ENCODE data around the gene KRTAP19-6. TPM values are rescaled to one million over a fixed set of nuclear protein-coding genes. Genes with fewer than 3 reads are reported as not detected.

KRTAP19-6 gene
- total RNA-seq, 1 experiment from 2014 or later: not detected

DNA sequence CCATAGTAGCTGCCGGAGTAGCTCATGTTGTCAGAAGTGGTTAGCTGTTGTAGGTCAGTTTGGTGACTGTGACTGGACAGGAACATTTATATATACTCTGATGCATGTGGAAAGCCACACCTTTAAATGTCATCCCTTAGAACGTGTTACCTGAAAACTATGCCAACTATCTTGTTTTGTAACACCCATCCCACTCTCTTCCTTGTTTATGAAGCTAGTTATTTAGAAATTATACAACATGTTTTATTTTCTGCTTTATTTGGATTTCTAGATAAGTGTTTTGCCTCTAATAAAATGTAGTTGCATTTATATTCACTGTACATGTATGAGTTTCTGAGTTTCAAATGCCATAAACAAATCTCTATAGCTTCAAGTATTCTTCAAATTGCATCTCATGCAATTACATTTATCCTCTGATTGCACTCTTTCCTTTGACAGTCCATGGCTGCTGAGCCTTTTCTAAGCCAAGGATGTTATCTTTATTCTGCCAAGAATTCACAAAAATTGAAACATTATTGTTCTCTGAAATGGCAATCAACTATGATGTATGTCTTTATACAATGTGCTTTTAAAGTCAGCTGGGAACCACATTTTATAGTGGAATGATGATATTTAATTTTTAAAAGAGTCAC, 19.7 kb upstream of the KRTAP19-6 start, which contains the start of gene KRTAP19-7:
TSS of gene KRTAP19-7 (minus strand) at position 51 of the 632 bp plus-strand sequence. CDS start at position 26, 25 bp downstream.
- Mint-ChIP-seq H3K9me3 (peaks cover 5 to 19% of the 10 kb centered on the region in 2 experiments; a peak in 4 of 5 replicates), H3K4me3 (no peak within 1 kb of the TSS; a peak in 1 of 5 replicates), H3K36me3 (ENCODE audit: insufficient read depth in 1 of 3, low read depth in 3 of 3) (peaks cover 0 to 9% (median 0%) of the 10 kb centered on the region in 3 experiments; a peak in 2 of 7 replicates), H3K4me1 (no peaks in the 10 kb centered on the region), H3K27ac (no peak within 1 kb of the TSS), H3K27me3 (ENCODE audit: low read depth) (no peaks in the 10 kb centered on the region)
- no peak for TF ChIP-seq CTCF (conservative IDR thresholded peaks at IDR 0.05)
- Histone ChIP-seq H3K27me3 (ENCODE audit: insufficient read depth, low read length) (no peaks in the 10 kb centered on the region), H3K23me2 (ENCODE audit: insufficient read length, low read depth, low read length, poor library complexity, severe bottlenecking) (no peaks in the 10 kb centered on the region), H3K4me2 (ENCODE audit: insufficient read depth, insufficient read length, low read length) (no peak within 1 kb of the TSS), H2BK15ac (ENCODE audit: low read depth, low read length) (no peak within 1 kb of the TSS), H2BK20ac (ENCODE audit: low read depth, low read length, poor library complexity, severe bottlenecking) (no peak within 1 kb of the TSS), H3K56ac (ENCODE audit: insufficient read length, low read depth, low read length) (no peak within 1 kb of the TSS), H3K14ac (ENCODE audit: insufficient read depth, low read length) (no peak within 1 kb of the TSS), H3K4ac (ENCODE audit: low read depth, low read length) (no peak within 1 kb of the TSS), H3K27ac (ENCODE audit: insufficient read length, low read depth, low read length) (no peak within 1 kb of the TSS), H2BK5ac (ENCODE audit: insufficient read length, low read length) (no peak within 1 kb of the TSS), H3K23ac (ENCODE audit: insufficient read length, low read depth, low read length) (no peak within 1 kb of the TSS), H4K5ac (ENCODE audit: insufficient read length, low read depth, low read length) (no peak within 1 kb of the TSS), H2AK5ac (ENCODE audit: insufficient read length, low read length) (no peak within 1 kb of the TSS), H3K79me2 (ENCODE audit: insufficient read depth, low read length) (no peaks in the 10 kb centered on the region), H3K9me3 (ENCODE audit: control insufficient read depth, low read depth, low read length) (no peaks in the 10 kb centered on the region), H3K79me1 (ENCODE audit: insufficient read depth, low read depth, low read length, poor library complexity, severe bottlenecking) (no peaks in the 10 kb centered on the region), H4K91ac (ENCODE audit: insufficient read length, low read depth, low read length) (no peak within 1 kb of the TSS), H2AFZ (ENCODE audit: low read length) (no peak within 1 kb of the TSS), H3K9ac (ENCODE audit: extremely low read depth, insufficient read length, low read length) (no peak within 1 kb of the TSS), H3K18ac (ENCODE audit: insufficient read length, low read depth, low read length) (no peak within 1 kb of the TSS), H3K4me1 (ENCODE audit: insufficient read depth, low read length) (no peaks in the 10 kb centered on the region), H4K8ac (replicated peaks; ENCODE audit: insufficient read length, low read depth, low read length) (no peak within 1 kb of the TSS), H2BK120ac (ENCODE audit: low read depth, low read length, poor library complexity, severe bottlenecking) (no peak within 1 kb of the TSS), H4K20me1 (ENCODE audit: control insufficient read depth, insufficient read depth, insufficient read length) (no peaks in the 10 kb centered on the region), H2BK12ac (ENCODE audit: insufficient read length, low read depth, low read length) (no peak within 1 kb of the TSS), H3T11ph (ENCODE audit: low read length) (no peak within 1 kb of the TSS)
- whole genome bisulfite sequencing (ENCODE audit: extremely low coverage, insufficient read length, low lambda C conversion rate): no CpG with 5 or more reads among the region's 2 CpGs
- no peak for DNase-seq

Data from H9 (cell line).